Smooth muscle cell (in vitro differentiated cells): ENCODE data around the gene DHODH. TPM values are rescaled to one million over a fixed set of nuclear protein-coding genes. Genes with fewer than 3 reads are reported as not detected.

ENCODE experiments used
- DNase-seq: peaks from one replicate; lab custom pipeline; 2025; ENCODE audit not compliant: unreplicated experiment; lab: John Stamatoyannopoulos, UW
- H2AFZ ChIP-seq: fragments of 200-600 bp; sonication (generic); 2 replicates; pipeline ENCODE4 v1.6.0; 2016; ENCODE audit warnings: antibody characterized with exemption, low read depth, mild to moderate bottlenecking
- H3F3A ChIP-seq: fragments of 200-600 bp; sonication (generic); 2 replicates; pipeline ENCODE4 v1.6.0; 2017; ENCODE audit warnings: antibody characterized with exemption, low read depth
- H3K27ac ChIP-seq: fragments of 200-600 bp; sonication (generic); 2 replicates; pipeline ENCODE4 v1.5.1; 2016; ENCODE audit warnings: low read depth, mild to moderate bottlenecking
- H3K27me3 ChIP-seq: fragments of 200-600 bp; sonication (generic); 2 replicates; pipeline ENCODE4 v1.6.1; 2016; ENCODE audit warnings: low read depth, mild to moderate bottlenecking
- H3K36me3 ChIP-seq: fragments of 200-600 bp; sonication (generic); 2 replicates; pipeline ENCODE4 v1.5.1; 2016; ENCODE audit warnings: low read depth
- H3K4me1 ChIP-seq: fragments of 200-600 bp; sonication (generic); 2 replicates; pipeline ENCODE4 v1.5.1; 2016; ENCODE audit warnings: low read depth
- H3K4me2 ChIP-seq: fragments of 200-600 bp; sonication (generic); 2 replicates; pipeline ENCODE4 v1.6.0; 2016; ENCODE audit warnings: mild to moderate bottlenecking
- H3K4me3 ChIP-seq: fragments of 200-600 bp; sonication (generic); 2 replicates; pipeline ENCODE4 v1.5.1; 2016; ENCODE audit warnings: mild to moderate bottlenecking
- H3K79me2 ChIP-seq: fragments of 200-600 bp; sonication (generic); 2 replicates; pipeline ENCODE4 v1.6.0; 2016; ENCODE audit warnings: low read depth, mild to moderate bottlenecking
- H3K9ac ChIP-seq: fragments of 200-600 bp; sonication (generic); 2 replicates; pipeline ENCODE4 v1.6.0; 2016; ENCODE audit warnings: low read depth
- H3K9me3 ChIP-seq: fragments of 200-600 bp; sonication (generic); replicated peaks from 2 replicates; pipeline ENCODE4 v1.5.1; 2016; ENCODE audit warnings: low read depth
- H4K20me1 ChIP-seq: fragments of 200-600 bp; sonication (generic); 2 replicates; pipeline ENCODE4 v1.6.0; 2016; ENCODE audit warnings: low read depth
- CTCF ChIP-seq: fragments of 200-600 bp; sonication (generic); IDR thresholded peaks from 2 replicates; pipeline ENCODE4 v1.5.1; 2017; ENCODE audit warnings: borderline replicate concordance, mild to moderate bottlenecking, antibody characterized with exemption; ENCODE audit not compliant: insufficient read depth, poor library complexity, severe bottlenecking
- WGBS: methylation state at CpG from one replicate; pipeline ENCODE4 v1.1.7; 2016; ENCODE audit warnings: low lambda C conversion rate; 5-methylcytosine and 5-hydroxymethylcytosine counted together
- polyA plus RNA-seq: library from polyadenylated mRNA; unstranded; fragments of >200 nt; fragmentation: Nextera tagmentation; extraction: Ambion mirVana; gene quantifications from 2 replicates; pipeline ENCODE4 v1.2.1, GENCODE V29; 2016
- total RNA-seq: library from RNA; depleted of rRNA; stranded (reverse); fragments of >200 nt; gene quantifications from 2 replicates; pipeline ENCODE4 v1.2.3, GENCODE V29; 2014

Gene DHODH
- total and polyA plus RNA-seq, 2 experiments from 2014 or later: 5.0 to 6.2 TPM

GRCh38 chr16:72023962-72024361, 15.4 kb downstream of the DHODH start:
- DNase-seq: no peak
- Histone ChIP-seq H4K20me1 (no peaks in the 10 kb centered on the region), H3K4me1 (no peaks in the 10 kb centered on the region), H3K9ac (no peak overlapping the region), H3K9me3 (no peaks in the 10 kb centered on the region), H3K79me2 (no peaks in the 10 kb centered on the region), H3K4me2 (no peak overlapping the region), H3K27ac (no peak overlapping the region), H2AFZ (no peak overlapping the region), H3K36me3 (no peaks in the 10 kb centered on the region), H3K4me3 (no peak overlapping the region), H3K27me3 (no peaks in the 10 kb centered on the region), H3F3A (no peaks in the 10 kb centered on the region)
- 95% methylated on average over 10 of the region's 10 CpGs for WGBS
- no peak for TF ChIP-seq CTCF

- Histone ChIP-seq H3K9ac (no peak overlapping the region), H3K27me3 (no peaks in the 10 kb centered on the region), H4K20me1 (no peaks in the 10 kb centered on the region), H3K79me2 (no peaks in the 10 kb centered on the region), H3K4me3 (no peak overlapping the region), H3K4me1 (no peaks in the 10 kb centered on the region), H3K4me2 (no peak overlapping the region), H3K36me3 (no peaks in the 10 kb centered on the region), H3K27ac (no peak overlapping the region), H3K9me3 (no peaks in the 10 kb centered on the region), H3F3A (no peaks in the 10 kb centered on the region), H2AFZ (no peak overlapping the region)
- WGBS: 86% methylated on average over 6 of the region's 6 CpGs
- DNase-seq: no peak
- no peak for TF ChIP-seq CTCF
These were observed 16.4 kb downstream of the DHODH start for GRCh38 chr16:72024862-72025382.

GRCh38 chr16:72025404-72026114, 17.0 kb downstream of the DHODH start:
- Histone ChIP-seq H3K9ac (no peak overlapping the region), H3F3A (no peaks in the 10 kb centered on the region), H3K27me3 (no peaks in the 10 kb centered on the region), H4K20me1 (no peaks in the 10 kb centered on the region), H3K4me2 (no peak overlapping the region), H3K36me3 (no peaks in the 10 kb centered on the region), H2AFZ (no peak overlapping the region), H3K27ac (no peak overlapping the region), H3K4me3 (no peak overlapping the region), H3K79me2 (no peaks in the 10 kb centered on the region), H3K4me1 (no peaks in the 10 kb centered on the region), H3K9me3 (no peaks in the 10 kb centered on the region)
- 97% methylated on average over 19 of the region's 19 CpGs for WGBS
- no peak for TF ChIP-seq CTCF
- no peak for DNase-seq
